ENCODE data around the gene ADAMTS8. TPM values are rescaled to one million over a fixed set of nuclear protein-coding genes. Genes with fewer than 3 reads are reported as not detected.

The ADAMTS8 gene
- total RNA-seq, 2 donors from 2014 or later, result 0.42 to 12.2 TPM

GRCh38 chr11:130471731-130472433 is 43.5 kb upstream of the ADAMTS8 start:
- no peak for TF ChIP-seq CTCF (IDR thresholded peaks at IDR 0.05)
- Histone ChIP-seq H3K9me3 (no peaks in the 10 kb centered on the region), H3K27me3 (no peaks in the 10 kb centered on the region), H3K9ac (ENCODE audit: low read depth in 2 of 2, low read length in 2 of 2) (no peak overlapping the region), H3K36me3 (no peaks in the 10 kb centered on the region), H3K27ac (no peak overlapping the region), H3K4me1 (no peaks in the 10 kb centered on the region), H3K4me3 (no peak overlapping the region)
- intact Hi-C loops (cut with DNase I), result no loop called here
- DNase-seq, result no peak

GRCh38 chr11:130470832-130471706 is 42.7 kb upstream of the ADAMTS8 start:
- no peak for DNase-seq
- TF ChIP-seq CTCF (IDR thresholded peaks at IDR 0.05), result no peak

DNA sequence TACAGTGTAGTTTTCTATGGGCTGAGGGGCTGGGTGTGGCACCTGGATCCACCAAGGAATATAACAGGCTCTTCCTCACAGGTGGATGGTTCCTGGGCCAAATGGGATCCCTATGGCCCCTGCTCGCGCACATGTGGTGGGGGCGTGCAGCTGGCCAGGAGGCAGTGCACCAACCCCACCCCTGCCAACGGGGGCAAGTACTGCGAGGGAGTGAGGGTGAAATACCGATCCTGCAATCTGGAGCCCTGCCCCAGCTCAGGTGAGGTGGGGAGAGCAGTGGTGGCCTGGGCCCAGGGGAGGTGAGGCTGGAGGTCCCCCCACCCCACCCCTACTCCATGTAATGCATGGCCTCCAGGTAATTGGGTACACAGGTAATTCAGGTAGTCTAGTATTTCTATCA is 40.8 kb upstream of the ADAMTS8 start:
- H3K36me3 ChIP-seq, result no peaks in the 10 kb centered on the region
- no peak overlapping the region for H3K9ac ChIP-seq (ENCODE audit: low read depth in 2 of 2, low read length in 2 of 2)
- H3K4me3 ChIP-seq, result no peak overlapping the region
- no peaks in the 10 kb centered on the region for H3K27me3 ChIP-seq
- H3K27ac ChIP-seq, result no peak overlapping the region
- DNase-seq, result no peak
- no peaks in the 10 kb centered on the region for H3K9me3 ChIP-seq
- H3K4me1 ChIP-seq, result no peaks in the 10 kb centered on the region
- intact Hi-C loops (cut with DNase I), result no loop called here
- TF ChIP-seq CTCF (IDR thresholded peaks at IDR 0.05), result no peak

More at GRCh38 chr11:130470832-130471706, 42.7 kb upstream of the ADAMTS8 start:
- Histone ChIP-seq H3K4me1 (no peaks in the 10 kb centered on the region), H3K9ac (ENCODE audit: low read depth in 2 of 2, low read length in 2 of 2) (no peak overlapping the region), H3K27ac (no peak overlapping the region), H3K27me3 (no peaks in the 10 kb centered on the region), H3K9me3 (no peaks in the 10 kb centered on the region), H3K4me3 (no peak overlapping the region), H3K36me3 (no peaks in the 10 kb centered on the region)
- intact Hi-C loops (cut with DNase I), result no loop called here

GRCh38 chr11:130467116-130467900 is 38.9 kb upstream of the ADAMTS8 start:
- intact Hi-C loops (cut with DNase I), result no loop called here
- H3K27ac ChIP-seq, result no peak overlapping the region

More at GRCh38 chr11:130467116-130467900, 38.9 kb upstream of the ADAMTS8 start:
- no peak for TF ChIP-seq CTCF (IDR thresholded peaks at IDR 0.05)
- Histone ChIP-seq H3K4me3 (no peak overlapping the region), H3K36me3 (no peaks in the 10 kb centered on the region), H3K9ac (ENCODE audit: low read depth in 2 of 2, low read length in 2 of 2) (no peak overlapping the region), H3K4me1 (no peaks in the 10 kb centered on the region), H3K9me3 (no peaks in the 10 kb centered on the region), H3K27me3 (no peaks in the 10 kb centered on the region)
- no peak for DNase-seq

Data from colonic mucosa (tissue), 4 donors.